H1 (cell line): Measurements from ENCODE around the gene CAPN13. TPM values are rescaled to one million over a fixed set of nuclear protein-coding genes. Genes with fewer than 3 reads are reported as not detected.

Source experiments
- CTCF ChIP-seq, 3 experiments: IDR thresholded peaks; 1 replicate in 2 of 3; 2 replicates in 1 of 3; pipeline versions ENCODE4 v1.5.1 to v1.6.1; 2011; ENCODE audit warnings: low read length in 3 of 3, mild to moderate bottlenecking in 3 of 3, inconsistent platforms in 2 of 3, low read depth in 1 of 3, moderate library complexity in 1 of 3; ENCODE audit not compliant: insufficient read depth in 1 of 3; ENCODE audit errors: control extremely low read depth in 1 of 3
- polyA plus RNA-seq, 7 experiments: library from polyadenylated mRNA; depleted of rRNA in 3 of 7; stranded (reverse) in 5 of 7; unstranded in 2 of 7; fragments of >200 nt in 5 of 7; fragments of 200-250 nt in 2 of 7; gene quantifications; 1 replicate in 5 of 7; 2 replicates in 1 of 7; 4 replicates in 1 of 7; pipeline versions ENCODE4 v1.2.1 to v1.2.3, GENCODE V29; 2011 to 2013; ENCODE audit warnings: missing spikeins in 2 of 7, mixed read lengths in 2 of 7
- total RNA-seq: library from RNA; stranded (reverse); fragmentation: NEBNext Ultra II Directional; extraction: Animal tissue kit (Norgen Biotek cat#: 25700); gene quantifications from 2 replicates; pipeline ENCODE4 v1.2.1, GENCODE V29; 2021

Gene CAPN13
- total and polyA plus RNA-seq, 2 of the 8 experiments (the other 6 are each of a cell fraction or from before 2014, with no cell fraction given) = 2.4 TPM

GRCh38 chr2:30823452-30823851 lies 16.2 kb upstream of the CAPN13 start (continued):
- TF ChIP-seq CTCF (IDR thresholded peaks at IDR 0.05; ENCODE audit: control extremely low read depth in 1 of 3, insufficient read depth in 1 of 3, low read depth in 1 of 3, low read length in 3 of 3) = no peak
